ENCODE measurements around the gene FLNC. TPM values are rescaled to one million over a fixed set of nuclear protein-coding genes. Genes with fewer than 3 reads are reported as not detected.

The FLNC gene
- total RNA-seq, 1 donor from 2014 or later = 1,540 TPM

DNA sequence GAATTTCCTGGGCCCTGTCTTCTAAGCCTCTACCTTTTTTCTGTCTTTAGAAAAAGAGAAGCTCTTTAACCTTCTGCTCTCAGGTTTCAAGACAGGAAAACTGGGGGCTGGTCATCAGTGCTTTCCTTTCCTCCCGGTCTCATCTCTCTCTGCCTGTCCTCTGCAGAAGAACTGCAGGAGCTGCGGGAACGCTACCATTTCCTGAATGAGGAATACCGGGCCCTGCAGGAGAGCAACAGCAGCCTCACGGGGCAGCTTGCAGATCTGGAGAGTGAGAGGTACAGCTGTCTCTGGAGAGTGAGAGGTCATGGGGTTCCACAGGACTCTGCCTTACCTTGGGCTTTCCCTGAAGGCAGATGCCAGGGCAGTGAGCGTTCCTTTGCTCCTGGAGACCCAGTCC lies 25.7 kb upstream of the FLNC start:
- DNase-seq = no peak

- no peak for DNase-seq
Measured at GRCh38 chr7:128805225-128805624, 25.0 kb upstream of the FLNC start.

GRCh38 chr7:128807191-128807590 lies 23.0 kb upstream of the FLNC start:
- peak; percentile 83 for DNase-seq

DNA sequence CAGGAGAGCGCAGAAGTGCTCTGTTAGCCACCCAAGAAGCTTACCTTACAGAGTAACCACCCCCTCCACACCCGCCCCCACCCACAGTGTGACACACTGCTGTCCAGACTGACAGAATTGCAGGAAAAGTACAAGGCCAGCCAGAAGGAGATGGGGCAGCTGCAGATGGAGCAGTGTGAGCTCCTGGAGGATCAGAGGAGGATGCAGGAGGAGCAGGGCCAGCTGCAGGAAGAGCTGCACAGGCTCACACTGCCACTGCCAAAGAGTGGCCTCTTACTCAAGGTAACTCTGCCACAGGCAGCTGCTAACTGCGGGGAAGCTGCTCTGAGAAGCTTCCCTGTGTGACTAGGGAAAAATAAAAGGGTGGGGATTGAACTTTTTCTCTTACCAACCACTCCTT lies 20.8 kb upstream of the FLNC start:
- DNase-seq = no peak

DNA sequence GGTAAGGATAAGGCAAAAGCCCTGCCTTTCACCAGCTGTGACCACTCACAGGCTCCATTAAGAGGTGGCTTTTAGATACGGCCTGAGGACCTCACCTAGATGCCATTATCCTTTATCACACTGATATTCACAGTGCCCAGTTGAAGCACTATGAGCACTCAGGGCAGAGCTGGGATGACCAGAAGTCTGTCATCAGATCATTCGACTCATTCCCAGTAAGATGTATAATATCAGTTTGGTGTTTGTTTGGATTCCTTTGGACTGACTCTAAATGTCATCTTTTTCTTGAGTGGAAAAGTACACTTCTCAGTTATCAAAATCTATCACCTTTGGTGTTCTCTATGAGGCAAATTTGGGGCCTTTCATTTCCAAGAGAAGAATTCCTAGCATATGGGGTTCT lies 19.7 kb upstream of the FLNC start:
- no peak for DNase-seq

DNA sequence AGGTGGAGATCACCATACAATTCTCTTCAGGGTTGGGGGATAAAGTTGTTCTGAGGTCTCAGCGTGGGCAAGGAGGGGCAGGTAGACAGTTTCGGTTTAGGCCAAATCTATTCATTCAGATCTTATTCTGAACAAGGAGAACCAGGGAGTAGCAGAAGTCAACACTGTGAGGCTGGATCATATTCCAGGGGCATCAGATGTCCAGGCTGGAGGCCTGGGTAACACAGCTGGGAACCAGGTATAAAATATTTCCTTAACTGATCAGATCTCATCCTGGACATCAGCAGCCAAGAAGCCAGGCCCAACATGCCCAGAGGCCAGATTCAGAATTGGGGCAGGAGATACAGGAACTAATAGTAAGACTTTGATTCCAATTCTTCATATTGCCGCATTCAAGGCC lies 19.2 kb upstream of the FLNC start:
- no peak for DNase-seq

DNA sequence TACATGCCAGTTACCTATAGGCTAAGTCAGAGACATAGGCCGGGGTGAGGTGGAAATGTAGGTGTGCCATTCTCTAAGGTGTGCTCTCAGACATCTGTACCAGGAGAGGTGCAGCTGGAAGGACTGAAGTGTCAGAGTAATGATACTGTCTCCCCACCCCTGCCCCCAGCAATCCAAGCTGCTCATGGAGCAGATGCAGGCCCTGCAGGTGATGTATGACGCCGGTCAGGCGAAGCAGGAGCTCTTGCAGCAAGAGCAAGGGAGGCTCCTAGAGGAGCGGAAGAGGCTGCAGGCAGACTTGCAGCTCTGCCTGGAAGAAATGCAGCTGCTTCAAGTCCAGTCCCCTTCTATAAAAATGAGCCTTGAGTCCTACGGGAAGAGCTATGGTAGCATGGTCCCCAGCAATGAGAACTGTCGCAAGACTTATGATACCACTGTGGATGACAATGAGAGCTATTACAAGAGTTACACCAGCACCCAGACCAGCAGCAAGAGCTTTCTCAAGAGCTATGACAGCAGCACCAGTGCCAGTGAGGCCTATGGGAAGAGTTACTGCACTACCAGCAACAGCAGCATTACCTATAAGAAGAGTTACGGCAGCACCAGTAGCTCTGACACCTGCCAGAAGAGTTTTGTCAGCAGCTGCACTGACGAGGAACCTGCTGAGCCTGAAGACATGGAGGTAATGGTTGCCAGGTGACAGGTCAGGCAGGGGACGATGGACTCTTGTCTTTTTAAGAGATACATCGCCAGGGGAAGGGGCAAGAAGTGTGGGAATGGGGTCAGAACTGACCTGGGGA lies 18.4 kb upstream of the FLNC start:
- no peak for DNase-seq

DNA sequence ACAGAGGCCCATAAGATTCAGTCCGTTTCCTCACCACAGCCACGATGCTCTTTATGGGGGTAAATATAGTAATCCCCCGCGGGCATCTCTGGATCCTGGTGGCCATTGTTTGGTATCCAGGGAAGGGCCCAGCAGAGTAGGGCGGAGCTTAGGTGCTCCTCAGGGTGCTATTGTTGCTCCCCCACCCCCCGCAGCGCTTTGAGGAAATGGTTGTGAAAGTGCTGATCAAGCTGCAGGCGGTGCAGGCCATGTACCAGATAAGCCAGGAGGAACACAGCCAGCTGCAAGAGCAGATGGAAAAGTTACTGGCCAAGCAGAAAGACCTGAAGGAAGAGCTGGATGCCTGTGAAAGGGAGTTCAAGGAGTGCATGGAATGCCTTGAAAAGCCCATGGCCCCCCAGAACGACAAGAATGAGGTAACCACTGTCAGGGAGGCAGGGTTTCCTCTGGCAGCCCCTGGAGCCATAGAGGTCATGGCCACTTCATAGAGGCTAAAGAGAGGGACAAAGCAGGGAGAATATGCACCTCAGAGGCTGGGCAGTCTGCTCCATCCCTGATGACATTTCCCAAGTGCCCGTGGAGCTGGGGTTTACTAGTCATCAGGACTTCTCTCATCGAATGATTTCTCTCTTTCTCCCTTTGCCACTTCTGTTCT lies 17.6 kb upstream of the FLNC start:
- no peak for DNase-seq

DNA sequence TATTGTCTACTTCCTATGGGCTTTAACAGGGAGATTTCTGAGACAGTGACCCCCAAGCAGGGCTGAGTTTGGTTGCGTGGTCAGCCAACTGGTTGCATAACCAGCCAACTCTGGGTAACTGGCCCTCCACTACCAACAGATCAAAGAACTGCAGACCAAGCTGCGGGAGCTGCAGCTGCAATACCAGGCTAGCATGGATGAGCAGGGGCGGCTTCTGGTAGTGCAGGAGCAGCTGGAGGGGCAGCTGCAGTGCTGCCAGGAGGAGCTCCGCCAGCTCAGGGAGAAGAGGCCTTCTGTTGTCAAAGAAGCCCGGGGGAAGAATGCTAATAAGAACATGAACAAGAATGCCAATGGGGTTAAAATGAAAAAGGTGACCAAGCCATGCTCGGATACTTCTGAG lies 15.7 kb upstream of the FLNC start:
- DNase-seq = peak; percentile 86

- DNase-seq = no peak
Measured at GRCh38 chr7:128815289-128815942, 14.8 kb upstream of the FLNC start.

DNA sequence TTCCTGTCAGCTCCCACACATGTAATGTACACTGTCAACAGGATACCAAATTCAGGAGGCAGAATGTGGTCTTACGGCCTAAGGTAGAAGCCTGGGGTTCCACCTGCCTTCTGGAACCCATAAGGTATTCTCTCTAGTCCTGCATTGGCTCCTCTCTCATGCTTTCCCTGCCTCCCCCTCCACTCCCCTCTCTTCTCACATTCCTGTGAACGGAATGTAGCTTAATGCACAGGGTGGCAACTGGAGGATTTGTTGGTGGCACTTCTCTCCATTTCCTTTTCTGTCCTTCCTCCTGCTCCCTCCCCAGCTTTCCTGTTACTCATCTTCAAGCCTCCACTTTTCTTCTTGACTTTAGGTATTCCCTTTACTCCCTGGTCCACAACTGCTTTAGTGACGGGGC lies 11.5 kb upstream of the FLNC start:
- DNase-seq = peak; percentile 47

GRCh38 chr7:128821724-128822123 lies 8.5 kb upstream of the FLNC start:
- DNase-seq = no peak

DNA sequence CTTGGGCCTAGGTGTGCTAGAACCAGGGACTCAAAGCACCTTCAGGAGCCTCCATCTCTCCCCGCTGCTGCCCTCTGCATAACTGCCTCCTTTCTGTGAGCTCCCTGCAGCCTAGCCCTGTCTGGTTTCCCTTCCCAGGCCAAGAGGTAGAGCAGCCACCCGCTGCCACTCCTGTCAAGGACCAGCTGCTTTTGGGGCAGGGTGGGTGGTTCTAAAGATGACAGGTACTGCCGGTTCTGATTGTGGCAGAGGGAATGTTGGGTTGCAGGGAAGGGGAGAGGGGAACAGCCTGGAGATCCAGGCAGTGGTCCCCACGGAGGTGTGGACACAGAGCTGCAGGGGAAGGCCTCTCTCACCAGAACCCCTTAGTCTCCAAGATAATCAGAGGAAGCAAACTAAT lies 3.7 kb upstream of the FLNC start:
- no peak for DNase-seq

- DNase-seq = no peak
Measured at GRCh38 chr7:128826916-128827247, 3.3 kb upstream of the FLNC start.

- peak; percentile 79 for DNase-seq
Measured at GRCh38 chr7:128827248-128827958, 2.8 kb upstream of the FLNC start.

DNA sequence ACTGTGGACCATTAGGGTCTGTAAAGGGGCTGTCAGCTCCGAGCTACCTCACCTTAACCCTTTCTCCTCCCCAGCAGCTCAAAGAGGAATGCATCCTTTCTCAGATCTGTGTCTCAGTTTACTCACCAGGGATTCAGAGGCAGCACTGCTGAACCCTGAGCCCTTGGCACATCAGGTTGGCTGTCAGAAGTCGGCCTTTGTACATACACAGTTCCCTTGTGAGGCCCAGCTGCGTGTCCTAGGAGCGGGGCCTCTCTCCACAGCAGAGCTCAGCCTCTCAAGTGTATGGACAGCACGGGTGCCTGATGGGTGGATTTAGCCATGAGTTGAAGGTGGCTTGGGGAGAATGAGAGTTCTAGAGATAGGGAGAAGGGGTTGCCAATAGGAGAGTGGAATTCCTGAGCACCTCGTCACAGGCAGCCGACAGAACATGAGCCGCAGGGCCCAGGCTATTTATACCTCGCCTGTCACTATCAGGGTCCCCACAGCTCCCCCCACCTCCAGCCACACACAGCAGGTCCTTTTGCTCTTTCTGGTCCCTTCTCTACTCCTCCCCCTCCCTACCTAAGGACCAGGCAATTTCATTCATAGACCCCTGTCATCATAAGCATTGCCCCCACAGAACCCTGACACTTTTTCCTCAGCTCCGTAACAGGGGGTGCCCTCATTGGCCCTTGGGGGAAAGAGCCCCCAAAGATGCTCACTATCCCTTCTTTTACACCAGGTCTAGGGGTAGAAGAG lies 2.1 kb upstream of the FLNC start:
- DNase-seq = peak; percentile 74

GRCh38 chr7:128829391-128830166 lies 627 bp upstream of the FLNC start:
- DNase-seq = peak; percentile 57

DNA sequence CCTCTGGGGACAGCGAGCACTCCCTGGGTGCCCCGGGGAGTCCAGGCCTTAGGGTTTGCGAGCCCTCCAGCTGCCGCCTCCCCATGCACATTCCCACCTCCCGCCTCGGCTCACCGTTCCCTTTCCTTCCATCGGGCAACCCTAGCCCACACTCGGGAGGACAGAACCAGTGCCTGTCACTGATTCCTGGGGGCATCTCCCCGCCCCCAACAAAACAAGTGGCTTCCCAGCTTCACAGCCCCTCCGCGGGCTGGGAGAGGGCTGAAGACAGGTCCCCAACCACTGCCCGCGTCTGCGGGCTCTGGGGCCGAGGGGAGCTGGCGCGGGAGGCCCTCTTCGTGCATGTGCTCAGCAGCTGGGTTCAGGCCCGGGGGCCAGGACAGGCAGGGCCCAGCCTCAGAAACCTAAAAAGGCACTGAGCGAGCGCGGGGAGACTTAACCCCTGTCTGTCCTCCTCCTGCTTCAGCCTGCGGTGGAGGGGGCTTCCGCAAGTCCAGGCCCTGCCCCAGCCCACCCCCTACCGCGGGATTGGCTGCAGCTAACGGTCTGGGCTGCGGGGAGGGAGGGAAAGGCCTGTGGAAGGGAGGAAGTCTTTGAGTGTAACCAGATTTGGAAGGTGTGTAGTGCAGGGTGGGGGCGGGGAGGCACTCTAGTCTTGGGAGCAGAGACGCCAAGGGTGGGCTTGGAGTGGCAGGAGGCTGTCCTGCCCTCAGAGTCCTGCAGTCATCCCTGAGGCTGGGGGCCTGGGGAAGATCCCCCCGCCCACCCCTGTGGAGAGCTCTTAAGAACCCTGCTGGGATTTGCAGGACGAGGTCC lies 1.2 kb downstream of the FLNC start:
- peak; percentile 95 for DNase-seq

DNA sequence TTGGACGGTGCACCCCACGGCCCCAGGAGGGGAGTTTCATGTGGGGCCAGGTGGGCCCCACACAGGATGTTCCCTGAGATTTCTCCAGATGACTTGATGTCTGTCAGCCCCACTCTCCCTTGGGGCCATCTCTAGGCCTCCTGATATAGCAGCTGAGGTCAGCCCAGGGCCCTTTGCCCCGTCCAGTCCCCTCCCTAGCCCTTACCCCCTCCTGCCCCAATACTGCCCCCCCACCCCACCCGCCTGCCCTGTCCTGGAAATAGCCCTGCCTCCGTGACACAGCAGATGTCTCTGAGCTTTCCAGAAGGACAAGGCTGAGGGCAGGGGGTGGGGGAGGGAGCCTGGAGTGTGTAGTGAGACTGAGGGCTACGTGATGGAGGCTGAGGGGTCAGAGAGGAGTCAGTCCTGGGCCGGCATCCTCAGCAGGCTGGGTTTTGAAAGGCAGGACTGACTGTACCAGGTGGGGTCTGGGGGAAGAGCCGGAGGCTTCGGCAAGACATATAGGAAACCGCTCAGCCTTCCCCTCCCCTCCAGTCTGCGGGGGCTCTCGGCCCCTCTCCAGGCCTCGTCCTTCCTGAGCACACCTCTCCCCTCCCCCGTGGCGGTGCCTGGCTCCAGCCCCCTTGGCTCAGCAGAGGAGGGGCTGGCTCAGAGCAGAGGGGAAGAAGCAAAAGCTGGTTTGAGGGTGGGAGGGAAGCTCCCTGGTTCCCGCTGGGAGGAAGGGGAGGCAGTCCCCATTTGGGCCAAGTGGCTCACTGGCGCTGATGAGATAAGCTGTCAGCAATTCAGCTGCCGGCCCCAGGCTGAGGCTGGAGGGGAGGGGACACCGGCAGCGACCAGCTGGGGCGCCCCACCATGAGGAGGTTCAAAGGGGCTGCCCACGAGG lies 2.0 kb downstream of the FLNC start:
- peak; percentile 96 for DNase-seq

DNA sequence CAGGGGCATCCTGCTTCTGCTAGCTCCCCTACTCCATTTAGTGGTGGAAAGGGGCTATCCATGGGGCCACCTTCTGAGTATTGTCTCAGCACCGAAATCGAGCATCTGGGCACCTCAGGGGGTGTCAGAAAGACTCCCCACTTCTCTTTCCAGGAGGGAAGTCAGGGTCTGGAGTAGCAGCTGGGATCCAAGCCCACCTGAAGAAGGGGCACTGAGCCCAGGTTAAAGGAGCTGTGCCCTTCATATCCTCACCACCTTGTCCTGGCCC lies 2.6 kb downstream of the FLNC start:
- no peak for DNase-seq
